ENCODE results near the gene ARHGDIA.

DNA sequence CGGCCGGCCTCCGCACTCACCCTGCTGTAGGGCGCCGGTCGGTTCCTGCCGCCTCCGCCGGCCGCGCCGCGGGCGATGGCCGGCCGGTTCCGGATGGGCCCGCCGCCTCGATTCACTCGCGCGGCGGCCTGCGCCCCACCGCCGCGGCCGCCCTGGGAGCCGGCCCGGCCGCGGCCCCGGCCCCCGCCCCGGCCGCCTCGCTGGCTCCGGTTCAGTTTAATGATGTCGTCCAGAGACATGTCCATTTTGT lies 20.1 kb upstream of the ARHGDIA start:
- no peak for TF ChIP-seq CTCF (IDR thresholded peaks at IDR 0.05; ENCODE audit: control extremely low read depth in 1 of 3, insufficient read depth in 1 of 3, low read depth in 1 of 3, low read length in 3 of 3)
- TF ChIP-seq POLR2AphosphoS5 (IDR thresholded peaks at IDR 0.05; ENCODE audit: low read depth, low read length): no peak; the same call in 1 of the 2 replicates
